ENCODE measurements around the gene NUDT2.

NUDT2 gene

GRCh38 chr9:34385561-34386230, 56.3 kb downstream of the NUDT2 start:
- DNase-seq (ENCODE audit: low read depth) = no peak

GRCh38 chr9:34386656-34387055, 57.3 kb downstream of the NUDT2 start:
- DNase-seq (ENCODE audit: low read depth) = no peak

- DNase-seq (ENCODE audit: low read depth) = no peak
These were observed 57.9 kb downstream of the NUDT2 start for GRCh38 chr9:34387239-34387638.

- no peak for DNase-seq (ENCODE audit: low read depth)
These were observed 63.1 kb downstream of the NUDT2 start for GRCh38 chr9:34392511-34392910.

All from stromal cell of bone marrow (primary cell).